Neural cell (in vitro differentiated cells): ENCODE measurements around the gene GMPR2.

Experiments used
- POLR2AphosphoS5 ChIP-seq: IDR thresholded peaks from 2 replicates; pipeline ENCODE4 v1.6.1; 2012
- RAD21 ChIP-seq: fragments of 450-650 bp; conservative IDR thresholded peaks from 2 replicates; pipeline ENCODE4 v1.6.1; 2014; ENCODE audit warnings: antibody characterized with exemption, mild to moderate bottlenecking, moderate library complexity
- REST ChIP-seq: IDR thresholded peaks from 2 replicates; pipeline ENCODE4 v1.6.1; 2012; ENCODE audit warnings: borderline replicate concordance
- SMC3 ChIP-seq: fragments of 450-650 bp; conservative IDR thresholded peaks from 2 replicates; pipeline ENCODE4 v1.6.1; 2014; ENCODE audit warnings: antibody characterized with exemption, mild to moderate bottlenecking, moderate library complexity; ENCODE audit not compliant: poor library complexity
- TAF1 ChIP-seq: IDR thresholded peaks from 2 replicates; pipeline ENCODE4 v1.6.1; 2012; ENCODE audit warnings: low read depth

GRCh38 chr14:24261256-24261968 lies 28.7 kb downstream of the GMPR2 start:
- TF ChIP-seq REST (no peak), SMC3 (no peak), POLR2AphosphoS5 (no peak), TAF1 (no peak), RAD21 (no peak)
